Measurements from ENCODE around the gene CYSLTR2. TPM values are rescaled to one million over a fixed set of nuclear protein-coding genes. Genes with fewer than 3 reads are reported as not detected.

CYSLTR2 gene
- total RNA-seq, 4 donors from 2014 or later, result 0.14 to 0.16 TPM; not detected in 2

DNA sequence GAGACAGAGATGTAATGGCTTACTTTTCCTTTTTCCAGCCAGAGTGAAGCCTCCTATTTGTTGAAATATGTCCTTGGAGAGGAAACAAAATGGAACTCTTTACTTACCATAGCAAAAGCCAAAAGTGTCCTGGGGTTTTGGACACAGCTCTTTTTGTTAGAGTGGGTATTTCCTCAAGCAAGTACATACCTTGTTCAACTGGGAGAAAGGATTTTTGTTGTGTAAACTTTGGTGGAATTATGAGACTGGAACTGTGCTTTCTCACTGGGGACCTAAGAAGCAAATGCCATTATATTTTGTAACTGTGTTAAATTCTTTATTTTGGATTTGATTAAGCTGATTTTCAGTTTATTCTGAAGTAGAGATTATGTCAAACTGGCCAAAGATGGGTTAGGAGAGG is 58.4 kb downstream of the CYSLTR2 start:
- peaks cover 10 to 18% of the 10 kb centered on the region in 2 donors for H3K9me3 ChIP-seq
- no peak for DNase-seq
- in situ Hi-C loops (cut with MboI; ENCODE audit: low pct_ligation_motif_present in 1 of 4, low pct_unique_long_range_greater_than_20kb in 1 of 4, low sequenced_read_pairs in 3 of 4) (no loop called here), intact Hi-C loops (cut with DNase I; ENCODE audit: low total_unique reads) (no loop called here)
- H3K27me3 ChIP-seq, result no peaks in the 10 kb centered on the region
- no peaks in the 10 kb centered on the region for H3K4me1 ChIP-seq
- TF ChIP-seq POLR2A (IDR thresholded peaks at IDR 0.05), result no peak
- no peak for TF ChIP-seq POLR2AphosphoS5 (IDR thresholded peaks at IDR 0.05)
- TF ChIP-seq CTCF (IDR thresholded peaks at IDR 0.05), result no peak
- TF ChIP-seq EP300 (IDR thresholded peaks at IDR 0.05; ENCODE audit: low read depth), result no peak
- no peak overlapping the region for H3K4me3 ChIP-seq
- no peak overlapping the region for H3K27ac ChIP-seq
- no peaks in the 10 kb centered on the region for H3K36me3 ChIP-seq

GRCh38 chr13:48715977-48716376 is 62.2 kb downstream of the CYSLTR2 start:
- Histone ChIP-seq H3K27me3 (no peaks in the 10 kb centered on the region), H3K9me3 (peaks cover 22 to 32% of the 10 kb centered on the region in 2 donors), H3K4me1 (no peaks in the 10 kb centered on the region), H3K27ac (no peak overlapping the region), H3K36me3 (no peaks in the 10 kb centered on the region), H3K4me3 (no peak overlapping the region)
- TF ChIP-seq CTCF (IDR thresholded peaks at IDR 0.05) (no peak), EP300 (IDR thresholded peaks at IDR 0.05; ENCODE audit: low read depth) (no peak), POLR2AphosphoS5 (IDR thresholded peaks at IDR 0.05) (no peak), POLR2A (IDR thresholded peaks at IDR 0.05) (no peak)
- in situ Hi-C loops (cut with MboI; ENCODE audit: low pct_ligation_motif_present in 1 of 4, low pct_unique_long_range_greater_than_20kb in 1 of 4, low sequenced_read_pairs in 3 of 4) (no loop called here), intact Hi-C loops (cut with DNase I; ENCODE audit: low total_unique reads) (no loop called here)
- no peak for DNase-seq
- WGBS, 2 donors (ENCODE audit: low coverage in 1 of 2), result 73 to 81% methylated on average over 1 of the region's 1 CpG

DNA sequence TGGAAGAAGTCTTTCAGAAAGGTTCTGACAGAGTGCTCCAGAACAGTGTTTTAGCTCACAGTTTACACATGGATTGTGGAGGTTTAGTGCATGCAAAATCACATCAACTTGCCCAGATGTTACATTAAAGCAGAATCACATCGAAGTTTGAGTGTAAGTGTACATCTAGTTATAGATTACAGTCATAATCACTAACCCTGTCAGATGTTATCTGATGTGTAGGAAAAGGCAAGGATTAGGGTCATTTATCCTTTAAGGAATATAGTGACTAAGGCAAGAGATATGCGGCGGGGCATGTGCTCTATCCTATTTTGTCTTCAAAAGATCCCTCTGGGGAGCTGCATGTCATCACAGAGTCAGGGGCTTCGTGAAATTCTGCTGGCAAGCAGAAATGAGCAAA is 66.9 kb downstream of the CYSLTR2 start:
- in situ Hi-C loops (cut with MboI; ENCODE audit: low pct_ligation_motif_present in 1 of 4, low pct_unique_long_range_greater_than_20kb in 1 of 4, low sequenced_read_pairs in 3 of 4) (no loop called here), intact Hi-C loops (cut with DNase I; ENCODE audit: low total_unique reads) (no loop called here)
- 77 to 84% methylated on average over 4 of the region's 4 CpGs for WGBS, 2 donors (ENCODE audit: low coverage in 1 of 2)
- TF ChIP-seq EP300 (IDR thresholded peaks at IDR 0.05; ENCODE audit: low read depth), result no peak
- no peak for TF ChIP-seq POLR2AphosphoS5 (IDR thresholded peaks at IDR 0.05)
- no peak for TF ChIP-seq POLR2A (IDR thresholded peaks at IDR 0.05)
- TF ChIP-seq CTCF (IDR thresholded peaks at IDR 0.05), result no peak
- Histone ChIP-seq H3K27ac (no peak overlapping the region), H3K4me3 (no peak overlapping the region), H3K4me1 (no peaks in the 10 kb centered on the region), H3K27me3 (no peaks in the 10 kb centered on the region), H3K36me3 (no peaks in the 10 kb centered on the region), H3K9me3 (peaks cover 21 to 30% of the 10 kb centered on the region in 2 donors)
- DNase-seq, result no peak

- Histone ChIP-seq H3K27ac (no peak overlapping the region), H3K4me1 (no peaks in the 10 kb centered on the region), H3K36me3 (no peaks in the 10 kb centered on the region), H3K9me3 (peaks cover 6 to 7% of the 10 kb centered on the region in 2 donors), H3K27me3 (no peaks in the 10 kb centered on the region), H3K4me3 (no peak overlapping the region)
- in situ Hi-C loops (cut with MboI; ENCODE audit: low pct_ligation_motif_present in 1 of 4, low pct_unique_long_range_greater_than_20kb in 1 of 4, low sequenced_read_pairs in 3 of 4), result no loop called here
- no peak for TF ChIP-seq POLR2AphosphoS5 (IDR thresholded peaks at IDR 0.05)
- 100% methylated on average over 1 of the region's 1 CpG; no CpG with 5 or more reads in 1 of the 2 donors for WGBS, 2 donors (ENCODE audit: low coverage in 1 of 2)
- DNase-seq, result no peak
- intact Hi-C loops (cut with DNase I; ENCODE audit: low total_unique reads), result no loop called here
Measured at GRCh38 chr13:48723168-48723567, 69.4 kb downstream of the CYSLTR2 start.

DNA sequence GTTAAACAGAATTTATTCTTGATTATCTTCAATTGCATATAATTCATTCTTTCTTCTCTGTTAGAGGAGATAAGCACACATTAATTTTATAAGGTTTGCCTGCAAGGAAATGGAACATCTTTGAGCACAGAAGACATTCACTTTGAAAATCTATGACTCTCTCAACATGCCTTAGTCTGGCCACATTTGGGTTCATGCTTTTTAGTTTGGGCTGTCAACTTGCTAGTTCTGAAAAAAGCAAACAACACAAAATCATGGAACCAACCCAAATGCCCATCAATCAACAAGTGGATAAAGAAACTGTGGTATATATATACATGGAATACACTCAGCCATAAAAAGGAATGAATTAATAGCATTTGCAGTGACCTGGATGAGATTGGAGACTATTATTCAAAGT is 71.5 kb downstream of the CYSLTR2 start:
- TF ChIP-seq POLR2A (IDR thresholded peaks at IDR 0.05) (no peak), POLR2AphosphoS5 (IDR thresholded peaks at IDR 0.05) (no peak), CTCF (IDR thresholded peaks at IDR 0.05) (no peak), EP300 (IDR thresholded peaks at IDR 0.05; ENCODE audit: low read depth) (no peak)

More for the DNA sequence above, 71.5 kb downstream of the CYSLTR2 start:
- no peak for DNase-seq
- H3K36me3 ChIP-seq, result no peaks in the 10 kb centered on the region
- H3K27me3 ChIP-seq, result no peaks in the 10 kb centered on the region
- H3K9me3 ChIP-seq, result no peaks in the 10 kb centered on the region
- in situ Hi-C loops (cut with MboI; ENCODE audit: low pct_ligation_motif_present in 1 of 4, low pct_unique_long_range_greater_than_20kb in 1 of 4, low sequenced_read_pairs in 3 of 4), result no loop called here
- intact Hi-C loops (cut with DNase I; ENCODE audit: low total_unique reads), result no loop called here
- H3K27ac ChIP-seq, result no peak overlapping the region
- no peak overlapping the region for H3K4me3 ChIP-seq
- H3K4me1 ChIP-seq, result no peaks in the 10 kb centered on the region

Data from transverse colon (tissue), 4 donors.